Measurements from ENCODE around the gene NHLRC4. TPM values are rescaled to one million over a fixed set of nuclear protein-coding genes. Genes with fewer than 3 reads are reported as not detected.

NHLRC4 gene
- polyA plus RNA-seq, 2 of the 4 experiments (the other 2 are of a cell fraction) = 0.03 to 0.09 TPM

- H3K4me1 ChIP-seq = peaks cover 6% of the 10 kb centered on the region; the same call in 2 of the 3 replicates
- CTCF ChIA-PET = interaction anchor here (0.6 to 3.1 kb wide), 7 partner anchors 10 to 165 kb away, joined by 3 to 11 read pairs (median 5); no protein-coding TSS in a partner anchor
- FAIRE-seq = no peak
- H3K4me3 ChIP-seq = no peak overlapping the region
- POLR2A ChIA-PET = no interaction called here
- no peak overlapping the region for H3K27ac ChIP-seq
- DNase-seq (ENCODE audit: low read depth in 1 of 2, low spot score in 1 of 2) = no peak
- WGBS (ENCODE audit: missing lambda C conversion rate) = 80% methylated on average over 8 of the region's 21 CpGs
- TF ChIP-seq HOXB13 (CRISPR knock-in tag; IDR thresholded peaks at IDR 0.05; ENCODE audit: low read depth) (no peak), HEYL (CRISPR knock-in tag; IDR thresholded peaks at IDR 0.05) (no peak)
- ATAC-seq = no peak
- H3K9me3 ChIP-seq = no peaks in the 10 kb centered on the region
- H3K4me2 ChIP-seq = no peak overlapping the region
Measured at GRCh38 chr16:576197-576822, 9.5 kb downstream of the NHLRC4 start.

- DNase-seq (ENCODE audit: low read depth in 1 of 2, low spot score in 1 of 2) = no peak
- peak in 1 of 2 experiments; percentile 35; a peak in 3 of 6 replicates for ATAC-seq
- CTCF ChIA-PET = interaction anchor here (0.6 to 3.1 kb wide), 8 partner anchors 9 to 166 kb away, joined by 3 to 11 read pairs (median 6); no protein-coding TSS in a partner anchor
Measured at GRCh38 chr16:576823-577201, 10.0 kb downstream of the NHLRC4 start.

GRCh38 chr16:577796-578195 is 11.0 kb downstream of the NHLRC4 start:
- WGBS (ENCODE audit: missing lambda C conversion rate) = 95% methylated on average over 10 of the region's 13 CpGs
- no peak overlapping the region for H3K4me3 ChIP-seq
- peaks cover 6% of the 10 kb centered on the region; the same call in 2 of the 3 replicates for H3K4me1 ChIP-seq
- no peaks in the 10 kb centered on the region for H3K9me3 ChIP-seq
- FAIRE-seq (no peak), ATAC-seq (no peak), DNase-seq (ENCODE audit: low read depth in 1 of 2, low spot score in 1 of 2) (no peak)
- POLR2A ChIA-PET = no interaction called here
- TF ChIP-seq MAX (IDR thresholded peaks at IDR 0.05) (no peak), JUNB (IDR thresholded peaks at IDR 0.05) (no peak), NFE2L2 (conservative IDR thresholded peaks at IDR 0.05; ENCODE audit: low read length) (no peak), ZFP36 (IDR thresholded peaks at IDR 0.05; ENCODE audit: borderline replicate concordance, partially characterized antibody) (no peak), TP53 (CRISPR knock-in tag; IDR thresholded peaks at IDR 0.05) (no peak), HDAC2 (IDR thresholded peaks at IDR 0.05) (no peak), EHF (CRISPR knock-in tag; IDR thresholded peaks at IDR 0.05) (no peak), EHMT2 (IDR thresholded peaks at IDR 0.05; ENCODE audit: low read depth) (no peak), CTCF (IDR thresholded peaks at IDR 0.05) (no peak), EP300 (IDR thresholded peaks at IDR 0.05) (no peak), MAZ (IDR thresholded peaks at IDR 0.05; ENCODE audit: borderline replicate concordance, low read depth, low read length) (no peak), HOXB5 (CRISPR knock-in tag; IDR thresholded peaks at IDR 0.05) (no peak), RCOR1 (IDR thresholded peaks at IDR 0.05; ENCODE audit: low read depth, low read length) (no peak), MYC (IDR thresholded peaks at IDR 0.05; ENCODE audit: borderline replicate concordance, low read length) (no peak)
- H3K4me2 ChIP-seq = no peak overlapping the region
- H3K27ac ChIP-seq = no peak overlapping the region
- CTCF ChIA-PET = interaction anchor here (0.7 to 7.1 kb wide), 5 partner anchors 11 to 84 kb away, joined by 3 to 105 read pairs (median 4); partner anchors contain the start of gene RHOT2

More at GRCh38 chr16:576823-577201, 10.0 kb downstream of the NHLRC4 start:
- H3K9me3 ChIP-seq = no peaks in the 10 kb centered on the region
- 83% methylated on average over 6 of the region's 8 CpGs for WGBS (ENCODE audit: missing lambda C conversion rate)
- no peak for FAIRE-seq
- H3K27ac ChIP-seq = no peak overlapping the region
- peaks cover 6% of the 10 kb centered on the region; the same call in 2 of the 3 replicates for H3K4me1 ChIP-seq
- no peak overlapping the region for H3K4me2 ChIP-seq
- TF ChIP-seq CHD4 (IDR thresholded peaks at IDR 0.05; ENCODE audit: borderline replicate concordance) = no peak
- no peak for TF ChIP-seq SMC3 (IDR thresholded peaks at IDR 0.05)
- TF ChIP-seq ATOH8 (CRISPR knock-in tag; IDR thresholded peaks at IDR 0.05; ENCODE audit: low read depth) = no peak
- no peak for TF ChIP-seq RFX5 (IDR thresholded peaks at IDR 0.05)
- TF ChIP-seq ZSCAN20 (CRISPR knock-in tag; IDR thresholded peaks at IDR 0.05) = no peak
- TF ChIP-seq EP300 (IDR thresholded peaks at IDR 0.05) = no peak
- TF ChIP-seq JUNB (IDR thresholded peaks at IDR 0.05) = no peak
- TF ChIP-seq FOSL2 (IDR thresholded peaks at IDR 0.05) = no peak
- no peak for TF ChIP-seq FOSL2 (CRISPR knock-in tag; IDR thresholded peaks at IDR 0.05)
- TF ChIP-seq HOXB5 (CRISPR knock-in tag; IDR thresholded peaks at IDR 0.05) = no peak
- TF ChIP-seq CHD2 (IDR thresholded peaks at IDR 0.05; ENCODE audit: low read length, partially characterized antibody) = no peak
- no peak for TF ChIP-seq HMGXB4 (CRISPR knock-in tag; IDR thresholded peaks at IDR 0.05; ENCODE audit: borderline replicate concordance)
- no peak for TF ChIP-seq GATA3 (IDR thresholded peaks at IDR 0.05; ENCODE audit: borderline replicate concordance)
- TF ChIP-seq MYC (IDR thresholded peaks at IDR 0.05; ENCODE audit: borderline replicate concordance, low read length) = no peak
- TF ChIP-seq TP53 (CRISPR knock-in tag; IDR thresholded peaks at IDR 0.05) = no peak
- no peak for TF ChIP-seq SREBF2 (IDR thresholded peaks at IDR 0.05)
- TF ChIP-seq POLR2A (IDR thresholded peaks at IDR 0.05; ENCODE audit: low read length) = no peak
- no peak for TF ChIP-seq NFE2L2 (conservative IDR thresholded peaks at IDR 0.05; ENCODE audit: low read length)
- TF ChIP-seq ZC3H11A (IDR thresholded peaks at IDR 0.05) = no peak
- no peak for TF ChIP-seq HOXB13 (CRISPR knock-in tag; IDR thresholded peaks at IDR 0.05; ENCODE audit: low read depth)
- no peak for TF ChIP-seq BHLHE40 (IDR thresholded peaks at IDR 0.05; ENCODE audit: low read depth, low read length)
- POLR2A ChIA-PET = no interaction called here
- no peak overlapping the region for H3K4me3 ChIP-seq
